WTC11 (cell line): ENCODE results near the gene SMYD3. TPM values are rescaled to one million over a fixed set of nuclear protein-coding genes. Genes with fewer than 3 reads are reported as not detected.
"Not testable (repeated sequence)": the region's sequence is repeated elsewhere in the genome, so short reads cannot be mapped to it uniquely, and the experiment has no call there.

Experiments used
- ATAC-seq: fragments of 200-7000 bp; cut with Tn5 transposase; 2 replicates; pipeline ENCODE4 v1.10.0; 2021; ENCODE audit warnings: mild to moderate bottlenecking, moderate library complexity
- CTCF ChIA-PET: fragments of 300-600 bp; sonication (Branson Sonifier 250); formaldehyde crosslinking; loops from one replicate; lab custom pipeline; 2021; ENCODE audit warnings: antibody characterized with exemption; lab: Charles Lee
- POLR2A ChIA-PET: fragments of 350-600 bp; sonication (Branson Sonifier 250); formaldehyde crosslinking; loops from one replicate; lab custom pipeline; 2021; ENCODE audit warnings: antibody characterized with exemption; lab: Charles Lee
- DNase-seq: peaks from one replicate; pipeline ENCODE4 v3.0.0; 2021; ENCODE audit warnings: low spot score
- H3K27ac Mint-ChIP-seq: 2 replicates; pipeline ENCODE4 v1.8.0; 2021; ENCODE audit warnings: mixed read lengths
- H3K27me3 Mint-ChIP-seq: 2 replicates; pipeline ENCODE4 v1.8.0; 2021; ENCODE audit warnings: low read depth, mild to moderate bottlenecking, moderate library complexity, mixed read lengths
- H3K36me3 Mint-ChIP-seq: 2 replicates; pipeline ENCODE4 v1.8.0; 2021; ENCODE audit warnings: mixed read lengths
- H3K4me1 Mint-ChIP-seq: 2 replicates; pipeline ENCODE4 v1.8.0; 2022; ENCODE audit warnings: mixed read lengths
- H3K4me3 Mint-ChIP-seq: 2 replicates; pipeline ENCODE4 v1.8.0; 2021; ENCODE audit warnings: mild to moderate bottlenecking, moderate library complexity, mixed read lengths
- H3K9me3 Mint-ChIP-seq: 2 replicates; pipeline ENCODE4 v1.8.0; 2021; ENCODE audit warnings: mixed read lengths
- ATF3 ChIP-seq: sonication (generic); formaldehyde crosslinking; conservative IDR thresholded peaks from 2 replicates; pipeline ENCODE4 v1.8.1; 2022; ENCODE audit warnings: mild to moderate bottlenecking, missing genetic modification reagents
- ERG ChIP-seq: fragments of 250-450 bp; sonication (Bioruptor Pico); IDR thresholded peaks from 2 replicates; pipeline ENCODE4 v1.8.0; 2021; ENCODE audit warnings: mild to moderate bottlenecking
- ESRRA ChIP-seq: sonication (generic); formaldehyde crosslinking; IDR thresholded peaks from 2 replicates; pipeline ENCODE4 v1.8.1; 2022; ENCODE audit warnings: mild to moderate bottlenecking, missing genetic modification reagents, borderline replicate concordance
- ETV6 ChIP-seq: sonication (generic); formaldehyde crosslinking; IDR thresholded peaks from 2 replicates; pipeline ENCODE4 v1.8.1; 2022; ENCODE audit warnings: mild to moderate bottlenecking, missing genetic modification reagents
- GTF2I ChIP-seq: fragments of 250-450 bp; sonication (Bioruptor Pico); conservative IDR thresholded peaks from 2 replicates; pipeline ENCODE4 v1.4.0; 2021; ENCODE audit warnings: mild to moderate bottlenecking
- JAZF1 ChIP-seq: fragments of 250-450 bp; sonication (Bioruptor Pico); IDR thresholded peaks from 2 replicates; pipeline ENCODE4 v1.9.0; 2021; ENCODE audit warnings: moderate library complexity, mild to moderate bottlenecking, inconsistent platforms
- MAX ChIP-seq: sonication (generic); formaldehyde crosslinking; IDR thresholded peaks from 2 replicates; pipeline ENCODE4 v1.8.0; 2022; ENCODE audit warnings: mild to moderate bottlenecking, missing genetic modification reagents
- OVOL2 ChIP-seq: fragments of 250-450 bp; sonication (Bioruptor Pico); IDR thresholded peaks from 2 replicates; pipeline ENCODE4 v1.9.0; 2021; ENCODE audit warnings: mild to moderate bottlenecking, borderline replicate concordance
- PRRX2 ChIP-seq: fragments of 250-450 bp; sonication (Bioruptor Pico); IDR thresholded peaks from 2 replicates; pipeline ENCODE4 v1.8.0; 2021; ENCODE audit warnings: mild to moderate bottlenecking
- USF1 ChIP-seq: sonication (generic); formaldehyde crosslinking; IDR thresholded peaks from 2 replicates; pipeline ENCODE4 v1.8.0; 2022; ENCODE audit warnings: mild to moderate bottlenecking, missing genetic modification reagents
- USF2 ChIP-seq: sonication (generic); formaldehyde crosslinking; IDR thresholded peaks from 2 replicates; pipeline ENCODE4 v1.8.1; 2023; ENCODE audit warnings: mild to moderate bottlenecking, missing genetic modification reagents, moderate library complexity
- ZBTB21 ChIP-seq: sonication (generic); formaldehyde crosslinking; IDR thresholded peaks from 2 replicates; pipeline ENCODE4 v1.8.1; 2023; ENCODE audit warnings: mild to moderate bottlenecking, missing genetic modification reagents, borderline replicate concordance
- ZNF281 ChIP-seq: sonication (generic); formaldehyde crosslinking; IDR thresholded peaks from 2 replicates; pipeline ENCODE4 v1.8.0; 2023; ENCODE audit warnings: mild to moderate bottlenecking, missing genetic modification reagents
- ZNF425 ChIP-seq: fragments of 250-450 bp; sonication (Bioruptor Pico); conservative IDR thresholded peaks from 2 replicates; pipeline ENCODE4 v1.9.0; 2021; ENCODE audit warnings: mild to moderate bottlenecking
- ZSCAN18 ChIP-seq: fragments of 250-450 bp; sonication (Bioruptor Pico); IDR thresholded peaks from 2 replicates; pipeline ENCODE4 v2.1.2; 2022; ENCODE audit warnings: mild to moderate bottlenecking, moderate library complexity
- total RNA-seq: library from RNA; stranded (reverse); gene quantifications from 3 replicates; pipeline ENCODE4 v1.2.3, GENCODE V29; 2021

SMYD3 gene
- total RNA-seq, 1 experiment from 2014 or later: 21.4 TPM

GRCh38 chr1:245822996-245823395, 684.1 kb downstream of the SMYD3 start (continued):
- no peak for TF ChIP-seq ETV6

GRCh38 chr1:245818363-245818762, 688.7 kb downstream of the SMYD3 start:
- H3K4me1 Mint-ChIP-seq, POLR2A ChIA-PET, H3K9me3 Mint-ChIP-seq, H3K27me3 Mint-ChIP-seq, CTCF ChIA-PET, ATAC-seq, H3K36me3 Mint-ChIP-seq, H3K4me3 Mint-ChIP-seq, H3K27ac Mint-ChIP-seq, DNase-seq: not testable (repeated sequence)

- H3K4me1 Mint-ChIP-seq, H3K36me3 Mint-ChIP-seq, POLR2A ChIA-PET, DNase-seq, ATAC-seq, H3K9me3 Mint-ChIP-seq, H3K27ac Mint-ChIP-seq, H3K27me3 Mint-ChIP-seq: not testable (repeated sequence)
- CTCF ChIA-PET: interaction anchor here (0.6 to 2.8 kb wide), 2 partner anchors 19 to 29 kb away, joined by 3 to 13 read pairs; no protein-coding TSS in a partner anchor
- H3K4me3 Mint-ChIP-seq: peak overlapping the region; percentile 48
Observed at GRCh38 chr1:245816496-245816895, 690.6 kb downstream of the SMYD3 start.

GRCh38 chr1:245814651-245815050, 692.4 kb downstream of the SMYD3 start:
- POLR2A ChIA-PET: no interaction called here
- CTCF ChIA-PET: interaction anchor here (1.3 to 2.8 kb wide), 2 partner anchors 10 to 17 kb away, joined by 3 to 13 read pairs; no protein-coding TSS in a partner anchor

GRCh38 chr1:245812278-245812677, 694.8 kb downstream of the SMYD3 start:
- Mint-ChIP-seq H3K27me3 (no peaks in the 10 kb centered on the region), H3K9me3 (no peaks in the 10 kb centered on the region), H3K4me1 (peaks cover 24% of the 10 kb centered on the region), H3K4me3 (no peak overlapping the region), H3K27ac (no peak overlapping the region), H3K36me3 (no peaks in the 10 kb centered on the region)
- ChIA-PET POLR2A (no interaction called here), CTCF (no interaction called here)
- DNase-seq (no peak), ATAC-seq (no peak)
- TF ChIP-seq ZSCAN18 (CRISPR knock-in tag) (no peak), ATF3 (CRISPR knock-in tag) (no peak), ZBTB21 (CRISPR knock-in tag) (no peak), ZNF425 (no peak), USF2 (CRISPR knock-in tag) (no peak), ETV6 (no peak), ERG (CRISPR knock-in tag) (no peak), ZNF281 (CRISPR knock-in tag) (no peak), MAX (no peak), ESRRA (CRISPR knock-in tag) (no peak), GTF2I (no peak)

More at GRCh38 chr1:245814651-245815050, 692.4 kb downstream of the SMYD3 start:
- Mint-ChIP-seq H3K36me3 (no peaks in the 10 kb centered on the region), H3K27me3 (peaks cover 4% of the 10 kb centered on the region; the same call in 1 of the 2 replicates), H3K4me3 (no peak overlapping the region), H3K9me3 (no peaks in the 10 kb centered on the region), H3K4me1 (peaks cover 17% of the 10 kb centered on the region), H3K27ac (no peak overlapping the region)
- TF ChIP-seq OVOL2 (CRISPR knock-in tag): no peak
- TF ChIP-seq JAZF1 (CRISPR knock-in tag): no peak
- no peak for TF ChIP-seq USF1 (CRISPR knock-in tag)
- TF ChIP-seq PRRX2 (CRISPR knock-in tag): no peak
- DNase-seq (no peak), ATAC-seq (no peak)
